ENCODE results near the gene PDZD8. TPM values are rescaled to one million over a fixed set of nuclear protein-coding genes. Genes with fewer than 3 reads are reported as not detected.

PDZD8 gene
- total RNA-seq, 1 experiment from 2014 or later = 16.0 TPM

DNA sequence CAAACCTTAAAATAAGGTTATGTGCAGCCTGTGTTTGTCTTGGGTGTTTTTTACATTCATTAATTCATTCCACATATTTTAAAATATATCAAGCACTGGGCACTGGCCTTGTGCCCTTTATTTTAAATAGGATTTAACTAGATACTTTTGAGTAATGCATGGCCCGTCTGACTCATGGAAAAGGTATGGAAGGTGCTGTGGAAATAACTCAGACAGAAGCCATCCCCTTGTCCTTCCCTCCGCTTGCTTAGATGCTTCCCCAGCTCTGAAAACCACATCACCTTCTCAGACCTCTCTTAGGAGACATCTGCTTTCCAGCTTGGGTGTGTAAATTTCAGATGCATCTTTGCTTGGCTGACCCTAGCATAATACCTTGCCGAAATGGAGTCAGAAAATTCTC lies 103.8 kb downstream of the PDZD8 start:
- H3K4me2 ChIP-seq = no peak overlapping the region

DNA sequence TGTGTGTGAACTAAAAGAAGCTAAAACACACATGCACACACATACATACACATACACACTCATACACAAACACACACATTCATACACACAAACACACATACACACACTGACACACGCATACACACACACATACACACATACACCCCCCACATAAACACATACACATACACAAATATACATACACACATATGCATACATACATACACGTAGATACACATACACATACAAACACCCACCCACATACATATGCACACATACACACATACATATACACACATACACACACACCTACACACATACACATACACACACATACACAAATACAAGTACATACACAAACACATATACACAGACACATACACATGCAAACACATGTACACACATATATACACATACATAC lies 106.3 kb downstream of the PDZD8 start:
- intact Hi-C loops (cut with micrococcal nuclease; ENCODE audit: unreplicated experiment) = no loop called here
- Histone ChIP-seq H2AFZ (no peak overlapping the region), H3F3A (ENCODE audit: insufficient read depth, low read depth) (no peaks in the 10 kb centered on the region), H3K4me2 (no peak overlapping the region), H3K9me3 (ENCODE audit: insufficient read depth, low read depth) (no peaks in the 10 kb centered on the region), H3K27me3 (ENCODE audit: insufficient read depth, low read depth) (no peaks in the 10 kb centered on the region), H3K79me2 (ENCODE audit: low read depth) (no peaks in the 10 kb centered on the region), H3K4me1 (replicated peaks; ENCODE audit: insufficient read depth) (peaks cover 12% of the 10 kb centered on the region; the same call in 1 of the 2 replicates), H3K4me3 (no peak overlapping the region), H3K36me3 (ENCODE audit: low read depth) (no peaks in the 10 kb centered on the region), H3K9me2 (ENCODE audit: insufficient read depth) (no peaks in the 10 kb centered on the region), H4K20me1 (ENCODE audit: insufficient read depth) (no peaks in the 10 kb centered on the region), H3K27ac (no peak overlapping the region)
- BruUV-seq (replicated peaks) = no TSS peak
- TF ChIP-seq, protein P1, sequence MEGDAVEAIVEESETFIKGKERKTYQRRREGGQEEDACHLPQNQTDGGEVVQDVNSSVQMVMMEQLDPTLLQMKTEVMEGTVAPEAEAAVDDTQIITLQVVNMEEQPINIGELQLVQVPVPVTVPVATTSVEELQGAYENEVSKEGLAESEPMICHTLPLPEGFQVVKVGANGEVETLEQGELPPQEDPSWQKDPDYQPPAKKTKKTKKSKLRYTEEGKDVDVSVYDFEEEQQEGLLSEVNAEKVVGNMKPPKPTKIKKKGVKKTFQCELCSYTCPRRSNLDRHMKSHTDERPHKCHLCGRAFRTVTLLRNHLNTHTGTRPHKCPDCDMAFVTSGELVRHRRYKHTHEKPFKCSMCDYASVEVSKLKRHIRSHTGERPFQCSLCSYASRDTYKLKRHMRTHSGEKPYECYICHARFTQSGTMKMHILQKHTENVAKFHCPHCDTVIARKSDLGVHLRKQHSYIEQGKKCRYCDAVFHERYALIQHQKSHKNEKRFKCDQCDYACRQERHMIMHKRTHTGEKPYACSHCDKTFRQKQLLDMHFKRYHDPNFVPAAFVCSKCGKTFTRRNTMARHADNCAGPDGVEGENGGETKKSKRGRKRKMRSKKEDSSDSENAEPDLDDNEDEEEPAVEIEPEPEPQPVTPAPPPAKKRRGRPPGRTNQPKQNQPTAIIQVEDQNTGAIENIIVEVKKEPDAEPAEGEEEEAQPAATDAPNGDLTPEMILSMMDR (conservative IDR thresholded peaks at IDR 0.05) = no peak
- TF ChIP-seq EZH2 (IDR thresholded peaks at IDR 0.05; ENCODE audit: low read depth) = no peak
- DNase-seq = no peak
- ChIA-PET CTCF (no interaction called here), POLR2A (ENCODE audit: unreplicated experiment) (no interaction called here)

More for the DNA sequence above, 103.8 kb downstream of the PDZD8 start:
- ChIA-PET CTCF (no interaction called here), POLR2A (ENCODE audit: unreplicated experiment) (interaction anchor here (0.6 kb wide), 1 partner anchor 100 kb away, joined by 3 read pairs; no protein-coding TSS in a partner anchor)
- no peak overlapping the region for H3K4me3 ChIP-seq
- no peaks in the 10 kb centered on the region for H4K20me1 ChIP-seq (ENCODE audit: insufficient read depth)
- no peaks in the 10 kb centered on the region for H3F3A ChIP-seq (ENCODE audit: insufficient read depth, low read depth)
- H3K79me2 ChIP-seq (ENCODE audit: low read depth) = no peaks in the 10 kb centered on the region
- BruUV-seq (replicated peaks) = no TSS peak
- no peaks in the 10 kb centered on the region for H3K9me3 ChIP-seq (ENCODE audit: insufficient read depth, low read depth)
- no peaks in the 10 kb centered on the region for H3K27me3 ChIP-seq (ENCODE audit: insufficient read depth, low read depth)
- H3K36me3 ChIP-seq (ENCODE audit: low read depth) = no peaks in the 10 kb centered on the region
- peaks cover 12% of the 10 kb centered on the region; the same call in 1 of the 2 replicates for H3K4me1 ChIP-seq (replicated peaks; ENCODE audit: insufficient read depth)
- no peak overlapping the region for H3K27ac ChIP-seq
- intact Hi-C loops (cut with micrococcal nuclease; ENCODE audit: unreplicated experiment) = no loop called here
- no peak overlapping the region for H2AFZ ChIP-seq
- TF ChIP-seq, protein P1 (conservative IDR thresholded peaks at IDR 0.05) = no peak
- TF ChIP-seq EZH2 (IDR thresholded peaks at IDR 0.05; ENCODE audit: low read depth) = no peak
- no peaks in the 10 kb centered on the region for H3K9me2 ChIP-seq (ENCODE audit: insufficient read depth)
- peak; percentile 19 to 47 for DNase-seq

DNA sequence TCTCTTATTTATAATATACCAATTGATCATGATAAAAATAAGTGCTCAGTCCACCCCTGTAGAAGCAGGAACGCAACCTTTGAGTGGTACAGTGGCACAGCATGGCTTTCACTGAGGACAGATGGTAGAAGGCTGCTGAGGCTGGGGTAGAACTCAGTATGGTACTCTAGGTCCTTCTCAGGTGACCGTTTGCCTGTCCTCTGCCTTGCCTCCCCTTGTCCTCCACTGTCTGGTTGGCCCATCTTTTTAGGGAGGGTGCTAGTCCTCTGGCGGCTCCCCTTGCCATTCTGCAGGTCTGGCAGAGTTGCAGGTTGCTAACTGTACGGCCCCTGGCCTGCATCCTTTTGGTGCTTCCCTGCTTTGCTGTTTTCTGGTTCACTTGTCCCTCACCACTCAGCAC lies 107.0 kb downstream of the PDZD8 start:
- Histone ChIP-seq H2AFZ (no peak overlapping the region), H3K4me2 (no peak overlapping the region), H3K4me1 (replicated peaks; ENCODE audit: insufficient read depth) (peaks cover 12% of the 10 kb centered on the region; the same call in 1 of the 2 replicates), H3K4me3 (no peak overlapping the region), H3F3A (ENCODE audit: insufficient read depth, low read depth) (no peaks in the 10 kb centered on the region), H3K27ac (no peak overlapping the region), H4K20me1 (ENCODE audit: insufficient read depth) (no peaks in the 10 kb centered on the region), H3K36me3 (ENCODE audit: low read depth) (no peaks in the 10 kb centered on the region), H3K9me3 (ENCODE audit: insufficient read depth, low read depth) (no peaks in the 10 kb centered on the region), H3K27me3 (ENCODE audit: insufficient read depth, low read depth) (no peaks in the 10 kb centered on the region), H3K9me2 (ENCODE audit: insufficient read depth) (no peaks in the 10 kb centered on the region), H3K79me2 (ENCODE audit: low read depth) (no peaks in the 10 kb centered on the region)
- intact Hi-C loops (cut with micrococcal nuclease; ENCODE audit: unreplicated experiment) = no loop called here
- ChIA-PET CTCF (no interaction called here), POLR2A (ENCODE audit: unreplicated experiment) (no interaction called here)
- no peak for TF ChIP-seq EZH2 (IDR thresholded peaks at IDR 0.05; ENCODE audit: low read depth)
- TF ChIP-seq, protein P1 (conservative IDR thresholded peaks at IDR 0.05) = no peak
- BruUV-seq (replicated peaks) = no TSS peak
- DNase-seq = no peak
